Measurements from ENCODE around the gene ATOX1. TPM values are rescaled to one million over a fixed set of nuclear protein-coding genes. Genes with fewer than 3 reads are reported as not detected.
A peak's percentile ranks its signal among the peaks of the same experiment; 100 is the strongest.

Gene ATOX1
- total and polyA plus RNA-seq, 11 donors, result 52.1 to 149 (median 71.2) TPM

- ATAC-seq, result peak; percentile 8 to 33 (median 25)
- peaks cover 0 to 44% (median 34%) of the 10 kb centered on the region in 12 donors for H3K4me1 ChIP-seq
- no peaks in the 10 kb centered on the region for H3K27me3 ChIP-seq
- intact Hi-C loops (cut with DNase I), result loop anchor here in 1 of 10 donors (5.0 kb wide), 1 partner anchor 42 kb away; no protein-coding TSS in a partner anchor
- peak; percentile 82 to 88 (median 85) for DNase-seq
- H3K9me3 ChIP-seq, result no peaks in the 10 kb centered on the region
- H3K4me3 ChIP-seq, result peak overlapping the region; percentile 36 to 85 (median 70)
- H3K36me3 ChIP-seq, result no peaks in the 10 kb centered on the region
- 4 to 6% (median 5%) methylated on average over 51 to 75 of the region's 75 CpGs for WGBS, 4 donors
- H3K27ac ChIP-seq, result peak overlapping the region; percentile 96 to 100 (median 98)
- TF ChIP-seq, protein P1, sequence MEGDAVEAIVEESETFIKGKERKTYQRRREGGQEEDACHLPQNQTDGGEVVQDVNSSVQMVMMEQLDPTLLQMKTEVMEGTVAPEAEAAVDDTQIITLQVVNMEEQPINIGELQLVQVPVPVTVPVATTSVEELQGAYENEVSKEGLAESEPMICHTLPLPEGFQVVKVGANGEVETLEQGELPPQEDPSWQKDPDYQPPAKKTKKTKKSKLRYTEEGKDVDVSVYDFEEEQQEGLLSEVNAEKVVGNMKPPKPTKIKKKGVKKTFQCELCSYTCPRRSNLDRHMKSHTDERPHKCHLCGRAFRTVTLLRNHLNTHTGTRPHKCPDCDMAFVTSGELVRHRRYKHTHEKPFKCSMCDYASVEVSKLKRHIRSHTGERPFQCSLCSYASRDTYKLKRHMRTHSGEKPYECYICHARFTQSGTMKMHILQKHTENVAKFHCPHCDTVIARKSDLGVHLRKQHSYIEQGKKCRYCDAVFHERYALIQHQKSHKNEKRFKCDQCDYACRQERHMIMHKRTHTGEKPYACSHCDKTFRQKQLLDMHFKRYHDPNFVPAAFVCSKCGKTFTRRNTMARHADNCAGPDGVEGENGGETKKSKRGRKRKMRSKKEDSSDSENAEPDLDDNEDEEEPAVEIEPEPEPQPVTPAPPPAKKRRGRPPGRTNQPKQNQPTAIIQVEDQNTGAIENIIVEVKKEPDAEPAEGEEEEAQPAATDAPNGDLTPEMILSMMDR (IDR thresholded peaks at IDR 0.05), result no peak
- TF ChIP-seq POLR2A (IDR thresholded peaks at IDR 0.05), result no peak
Observed at GRCh38 chr5:151770383-151771258, 12.2 kb upstream of the ATOX1 start.

GRCh38 chr5:151766975-151767374 is 8.5 kb upstream of the ATOX1 start:
- intact Hi-C loops (cut with DNase I), result no loop called here
- Histone ChIP-seq H3K9me3 (no peaks in the 10 kb centered on the region), H3K36me3 (no peaks in the 10 kb centered on the region), H3K4me1 (peaks cover 0 to 16% (median 9%) of the 10 kb centered on the region in 12 donors), H3K27me3 (no peaks in the 10 kb centered on the region), H3K4me3 (no peak overlapping the region), H3K27ac (no peak overlapping the region)
- TF ChIP-seq, protein P1 (IDR thresholded peaks at IDR 0.05), result no peak
- TF ChIP-seq POLR2A (IDR thresholded peaks at IDR 0.05), result no peak
- no peak for DNase-seq
- no peak for ATAC-seq

DNA sequence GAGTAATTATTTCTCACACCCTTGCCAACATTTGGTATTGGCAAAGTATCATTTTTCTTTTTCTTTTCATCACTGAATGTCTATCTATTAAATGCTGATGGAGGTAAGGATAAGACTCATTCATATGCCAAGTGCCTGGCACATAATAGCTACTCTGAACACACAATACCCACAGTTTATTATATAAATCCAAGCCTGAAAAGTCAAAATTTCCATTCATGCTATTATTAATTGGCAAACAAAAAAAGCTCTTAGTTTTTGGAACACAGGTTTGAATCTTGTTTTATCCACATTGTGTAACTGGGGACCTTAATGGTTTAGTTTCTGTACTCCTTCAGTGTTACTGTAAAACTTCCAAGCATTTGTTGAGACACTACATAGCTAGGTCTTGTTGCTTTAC is 6.4 kb upstream of the ATOX1 start:
- ATAC-seq (no peak), DNase-seq (no peak)
- Histone ChIP-seq H3K4me1 (peaks cover 0 to 4% (median 0%) of the 10 kb centered on the region in 12 donors), H3K27ac (no peak overlapping the region), H3K36me3 (no peaks in the 10 kb centered on the region), H3K27me3 (no peaks in the 10 kb centered on the region), H3K9me3 (no peaks in the 10 kb centered on the region), H3K4me3 (no peak overlapping the region)
- intact Hi-C loops (cut with DNase I), result no loop called here
- no peak for TF ChIP-seq POLR2A (IDR thresholded peaks at IDR 0.05)
- TF ChIP-seq, protein P1 (IDR thresholded peaks at IDR 0.05), result no peak

GRCh38 chr5:151758141-151758429 is 346 bp downstream of the ATOX1 start:
- no peak for TF ChIP-seq POLR2A (IDR thresholded peaks at IDR 0.05)
- TF ChIP-seq, protein P1 (IDR thresholded peaks at IDR 0.05), result no peak
- intact Hi-C loops (cut with DNase I), result loop anchor here in 1 of 10 donors (5.0 kb wide), 1 partner anchor 514 kb away; no protein-coding TSS in a partner anchor

More at GRCh38 chr5:151758141-151758429, 346 bp downstream of the ATOX1 start:
- H3K27ac ChIP-seq, result peak overlapping the region in 11 of 12 donors; percentile 66 to 91 (median 86)
- H3K4me1 ChIP-seq, result peaks cover 0 to 42% (median 18%) of the 10 kb centered on the region in 12 donors
- DNase-seq (peak in 2 of 5 donors; percentile 31 to 57), ATAC-seq (peak; percentile 35 to 68 (median 48))
- H3K4me3 ChIP-seq, result peak overlapping the region; percentile 42 to 97 (median 84)
- H3K27me3 ChIP-seq, result no peaks in the 10 kb centered on the region
- WGBS, 4 donors, result 0 to 2% (median 0%) methylated on average over 7 to 11 of the region's 11 CpGs
- H3K36me3 ChIP-seq, result peaks cover 0 to 6% (median 0%) of the 10 kb centered on the region in 9 donors
- H3K9me3 ChIP-seq, result no peaks in the 10 kb centered on the region

All from heart left ventricle (tissue), 16 donors.